Measurements from ENCODE around the gene SAMD7.
A peak's percentile ranks its signal among the peaks of the same experiment; 100 is the strongest.

The SAMD7 gene

DNA sequence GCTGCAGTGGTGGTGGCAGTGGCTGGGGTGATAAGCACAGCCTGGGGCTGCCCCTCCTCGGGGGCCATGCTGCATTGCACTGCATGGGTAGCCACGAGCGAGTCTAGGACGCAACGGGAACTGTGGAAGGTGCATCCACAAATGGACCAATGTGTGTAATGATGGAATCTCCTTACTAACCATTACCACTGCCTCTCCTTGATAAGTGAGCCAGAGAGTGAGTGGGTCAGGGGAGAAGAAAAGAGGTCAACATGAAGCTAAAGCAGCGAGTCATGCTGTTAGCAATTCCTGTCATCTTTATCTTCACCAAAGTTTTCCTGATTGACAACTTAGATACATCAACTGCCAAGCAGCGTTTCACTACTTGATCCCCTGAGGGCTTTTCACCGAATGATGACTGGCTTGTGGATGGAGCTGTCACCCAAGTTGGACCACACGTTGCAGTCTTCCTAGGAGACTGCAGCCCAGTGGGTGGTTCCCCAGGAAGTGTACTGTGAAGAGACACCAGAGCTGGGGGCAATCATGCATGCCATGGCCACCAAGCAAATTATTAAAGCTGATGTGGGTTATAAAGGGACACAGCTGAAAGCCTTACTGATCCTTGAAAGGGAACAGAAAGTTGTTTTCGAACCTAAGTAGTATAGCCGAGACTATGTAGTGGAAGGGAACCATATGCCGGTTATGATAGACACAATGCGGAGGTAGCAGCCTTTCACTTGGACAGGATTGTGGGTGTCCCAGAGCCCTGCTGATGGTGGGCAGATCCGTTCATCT, 20.6 kb downstream of the SAMD7 start:
- DNase-seq (ENCODE audit: low read depth) = no peak
- TF ChIP-seq, protein P1, sequence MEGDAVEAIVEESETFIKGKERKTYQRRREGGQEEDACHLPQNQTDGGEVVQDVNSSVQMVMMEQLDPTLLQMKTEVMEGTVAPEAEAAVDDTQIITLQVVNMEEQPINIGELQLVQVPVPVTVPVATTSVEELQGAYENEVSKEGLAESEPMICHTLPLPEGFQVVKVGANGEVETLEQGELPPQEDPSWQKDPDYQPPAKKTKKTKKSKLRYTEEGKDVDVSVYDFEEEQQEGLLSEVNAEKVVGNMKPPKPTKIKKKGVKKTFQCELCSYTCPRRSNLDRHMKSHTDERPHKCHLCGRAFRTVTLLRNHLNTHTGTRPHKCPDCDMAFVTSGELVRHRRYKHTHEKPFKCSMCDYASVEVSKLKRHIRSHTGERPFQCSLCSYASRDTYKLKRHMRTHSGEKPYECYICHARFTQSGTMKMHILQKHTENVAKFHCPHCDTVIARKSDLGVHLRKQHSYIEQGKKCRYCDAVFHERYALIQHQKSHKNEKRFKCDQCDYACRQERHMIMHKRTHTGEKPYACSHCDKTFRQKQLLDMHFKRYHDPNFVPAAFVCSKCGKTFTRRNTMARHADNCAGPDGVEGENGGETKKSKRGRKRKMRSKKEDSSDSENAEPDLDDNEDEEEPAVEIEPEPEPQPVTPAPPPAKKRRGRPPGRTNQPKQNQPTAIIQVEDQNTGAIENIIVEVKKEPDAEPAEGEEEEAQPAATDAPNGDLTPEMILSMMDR (IDR thresholded peaks at IDR 0.05; ENCODE audit: low read length, missing control alignments) = no peak
- H3K4me3 ChIP-seq (replicated peaks; ENCODE audit: low read depth, low read length) = no peak overlapping the region

DNA sequence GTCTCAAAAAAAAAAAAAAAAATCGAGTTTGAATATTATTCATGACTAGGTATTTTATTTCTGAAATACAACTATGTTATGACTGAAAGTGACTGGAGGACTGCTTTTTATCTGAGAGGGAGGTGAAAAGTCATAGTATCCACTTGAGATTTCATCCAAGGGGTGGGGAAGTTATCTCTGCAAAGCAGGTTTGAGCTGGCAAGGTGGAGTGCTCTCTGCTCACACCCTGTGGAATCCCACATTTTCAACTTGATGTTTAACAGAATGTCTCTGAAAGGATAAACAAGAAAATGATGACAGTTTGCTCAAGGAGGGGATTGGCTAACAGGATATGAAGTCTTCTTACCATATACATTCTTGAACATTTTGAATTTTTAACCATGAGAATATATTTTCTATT, 27.9 kb downstream of the SAMD7 start:
- TF ChIP-seq, protein P1 (IDR thresholded peaks at IDR 0.05; ENCODE audit: low read length, missing control alignments) = no peak
- H3K4me3 ChIP-seq (replicated peaks; ENCODE audit: low read depth, low read length) = no peak overlapping the region
- no peak for DNase-seq (ENCODE audit: low read depth)

- H3K4me3 ChIP-seq (replicated peaks; ENCODE audit: low read depth, low read length) = no peak overlapping the region
- TF ChIP-seq, protein P1 (IDR thresholded peaks at IDR 0.05; ENCODE audit: low read length, missing control alignments) = no peak
- no peak for DNase-seq (ENCODE audit: low read depth)
Measured at GRCh38 chr3:169939751-169940150, 28.4 kb downstream of the SAMD7 start.

- TF ChIP-seq, protein P1 (IDR thresholded peaks at IDR 0.05; ENCODE audit: low read length, missing control alignments) = no peak
- no peak overlapping the region for H3K4me3 ChIP-seq (replicated peaks; ENCODE audit: low read depth, low read length)
- DNase-seq (ENCODE audit: low read depth) = no peak
Measured at GRCh38 chr3:169940470-169941181, 29.3 kb downstream of the SAMD7 start.

- peak; percentile 12 for DNase-seq (ENCODE audit: low read depth)
- no peak overlapping the region for H3K4me3 ChIP-seq (replicated peaks; ENCODE audit: low read depth, low read length)
- TF ChIP-seq, protein P1 (IDR thresholded peaks at IDR 0.05; ENCODE audit: low read length, missing control alignments) = no peak
Measured at GRCh38 chr3:169945313-169945712, 33.9 kb downstream of the SAMD7 start.

DNA sequence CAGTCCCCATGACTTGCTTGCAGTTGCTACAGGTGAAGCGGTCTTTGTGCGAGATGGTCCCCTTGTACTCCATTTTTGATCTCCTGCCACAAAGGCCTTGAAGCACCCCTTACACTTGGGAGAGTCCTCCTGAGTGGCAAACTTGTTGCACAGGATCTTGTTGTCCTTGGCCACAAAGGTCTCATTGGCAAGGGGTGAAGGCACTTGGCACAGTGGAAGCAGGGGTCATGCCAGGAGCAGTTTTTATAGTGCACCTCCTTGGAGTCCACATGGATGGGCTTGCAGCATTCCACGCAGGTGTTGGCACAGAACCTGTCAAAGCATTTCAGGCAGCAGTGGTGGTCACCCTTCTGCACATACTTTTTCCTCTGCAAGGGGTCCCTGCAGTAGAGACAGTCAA, 35.0 kb downstream of the SAMD7 start:
- TF ChIP-seq, protein P1 (IDR thresholded peaks at IDR 0.05; ENCODE audit: low read length, missing control alignments) = no peak
- no peak overlapping the region for H3K4me3 ChIP-seq (replicated peaks; ENCODE audit: low read depth, low read length)
- DNase-seq (ENCODE audit: low read depth) = no peak

Data from fibroblast of pulmonary artery (primary cell).